ENCODE results near the gene ADAP1.

DNA sequence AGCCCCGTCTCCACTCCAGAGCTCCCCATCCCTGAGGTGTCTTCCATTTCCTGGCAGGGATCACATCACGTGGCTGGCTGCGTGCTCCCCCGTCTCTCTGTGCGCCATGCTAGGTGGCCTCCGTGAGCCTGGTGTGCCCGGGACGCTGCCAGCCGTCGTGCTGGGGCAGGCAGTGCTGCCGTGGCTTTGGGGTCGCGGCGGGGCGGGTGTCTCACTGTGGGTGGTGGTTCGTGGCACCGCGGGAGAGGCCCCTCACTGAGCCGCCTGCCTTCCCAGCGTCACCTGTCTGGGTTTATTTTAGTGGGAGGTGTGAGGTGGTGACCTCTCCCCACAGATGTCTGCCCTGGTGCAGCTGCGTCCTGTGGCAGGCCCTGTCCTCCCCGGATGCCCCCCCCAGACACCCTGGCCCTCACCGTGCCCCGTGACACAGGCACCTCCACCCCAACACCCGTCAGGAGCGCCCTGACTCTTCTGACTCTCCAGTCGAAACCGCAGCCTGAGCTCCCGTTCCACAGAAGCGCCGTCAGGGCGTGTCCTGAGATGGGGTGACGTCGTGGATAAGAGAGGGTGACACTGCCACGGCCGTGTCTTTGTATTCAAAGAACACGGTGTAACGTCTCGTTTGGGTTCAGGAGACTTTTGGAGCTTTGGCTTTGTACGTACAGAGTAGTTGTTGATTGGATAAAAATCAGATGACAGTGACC lies 60.2 kb downstream of the ADAP1 start:
- TF ChIP-seq, protein P1, sequence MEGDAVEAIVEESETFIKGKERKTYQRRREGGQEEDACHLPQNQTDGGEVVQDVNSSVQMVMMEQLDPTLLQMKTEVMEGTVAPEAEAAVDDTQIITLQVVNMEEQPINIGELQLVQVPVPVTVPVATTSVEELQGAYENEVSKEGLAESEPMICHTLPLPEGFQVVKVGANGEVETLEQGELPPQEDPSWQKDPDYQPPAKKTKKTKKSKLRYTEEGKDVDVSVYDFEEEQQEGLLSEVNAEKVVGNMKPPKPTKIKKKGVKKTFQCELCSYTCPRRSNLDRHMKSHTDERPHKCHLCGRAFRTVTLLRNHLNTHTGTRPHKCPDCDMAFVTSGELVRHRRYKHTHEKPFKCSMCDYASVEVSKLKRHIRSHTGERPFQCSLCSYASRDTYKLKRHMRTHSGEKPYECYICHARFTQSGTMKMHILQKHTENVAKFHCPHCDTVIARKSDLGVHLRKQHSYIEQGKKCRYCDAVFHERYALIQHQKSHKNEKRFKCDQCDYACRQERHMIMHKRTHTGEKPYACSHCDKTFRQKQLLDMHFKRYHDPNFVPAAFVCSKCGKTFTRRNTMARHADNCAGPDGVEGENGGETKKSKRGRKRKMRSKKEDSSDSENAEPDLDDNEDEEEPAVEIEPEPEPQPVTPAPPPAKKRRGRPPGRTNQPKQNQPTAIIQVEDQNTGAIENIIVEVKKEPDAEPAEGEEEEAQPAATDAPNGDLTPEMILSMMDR (conservative IDR thresholded peaks at IDR 0.05 in 1 of 2, IDR thresholded peaks at IDR 0.05 in 1 of 2; ENCODE audit: extremely low read depth in 1 of 2, insufficient read depth in 1 of 2, low read depth in 1 of 2, low read length in 2 of 2) = no peak
- no peak for TF ChIP-seq EZH2 (IDR thresholded peaks at IDR 0.05; ENCODE audit: borderline replicate concordance, low read length)
